ENCODE data around the gene SLC19A1.

SLC19A1 gene

DNA sequence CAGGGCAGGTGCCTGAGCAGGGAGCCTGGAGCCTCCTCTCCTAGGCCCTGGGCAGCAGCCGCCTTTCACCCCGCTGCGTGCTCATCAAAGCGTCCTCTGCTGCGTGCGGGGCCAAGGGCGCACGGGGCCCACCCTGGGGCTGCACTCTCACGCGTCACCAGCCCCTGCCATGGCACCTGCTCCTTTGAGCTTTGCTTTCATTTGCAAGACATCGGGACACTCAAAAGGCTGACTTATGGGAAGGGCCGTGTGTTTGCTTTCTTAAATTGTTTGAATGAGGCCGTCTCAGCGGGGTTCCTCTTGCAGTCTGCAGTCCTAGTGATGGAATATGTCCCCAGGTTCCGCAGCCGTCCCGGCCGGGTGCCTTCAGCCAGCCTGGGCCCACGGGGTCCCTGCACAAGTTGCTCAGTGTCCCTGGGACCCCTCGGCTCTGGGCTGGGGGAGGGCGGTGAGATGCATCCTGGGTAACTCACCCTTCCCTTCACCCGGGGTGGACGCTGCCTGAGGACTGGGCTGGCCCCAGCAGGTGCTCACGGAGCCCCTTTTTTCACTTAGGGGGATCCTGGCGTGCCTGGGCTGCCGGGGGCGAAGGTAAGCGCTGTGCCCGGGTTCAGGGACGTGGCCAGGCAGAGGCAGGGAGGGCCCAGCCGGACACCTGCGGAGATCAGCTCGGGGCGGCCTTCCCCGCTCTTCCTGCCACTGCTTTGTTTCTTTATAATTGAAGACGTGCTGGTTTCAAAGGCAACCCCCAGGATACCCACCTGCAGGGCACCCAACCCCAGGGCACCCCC is 53.1 kb downstream of the SLC19A1 start:
- no peak for DNase-seq

DNA sequence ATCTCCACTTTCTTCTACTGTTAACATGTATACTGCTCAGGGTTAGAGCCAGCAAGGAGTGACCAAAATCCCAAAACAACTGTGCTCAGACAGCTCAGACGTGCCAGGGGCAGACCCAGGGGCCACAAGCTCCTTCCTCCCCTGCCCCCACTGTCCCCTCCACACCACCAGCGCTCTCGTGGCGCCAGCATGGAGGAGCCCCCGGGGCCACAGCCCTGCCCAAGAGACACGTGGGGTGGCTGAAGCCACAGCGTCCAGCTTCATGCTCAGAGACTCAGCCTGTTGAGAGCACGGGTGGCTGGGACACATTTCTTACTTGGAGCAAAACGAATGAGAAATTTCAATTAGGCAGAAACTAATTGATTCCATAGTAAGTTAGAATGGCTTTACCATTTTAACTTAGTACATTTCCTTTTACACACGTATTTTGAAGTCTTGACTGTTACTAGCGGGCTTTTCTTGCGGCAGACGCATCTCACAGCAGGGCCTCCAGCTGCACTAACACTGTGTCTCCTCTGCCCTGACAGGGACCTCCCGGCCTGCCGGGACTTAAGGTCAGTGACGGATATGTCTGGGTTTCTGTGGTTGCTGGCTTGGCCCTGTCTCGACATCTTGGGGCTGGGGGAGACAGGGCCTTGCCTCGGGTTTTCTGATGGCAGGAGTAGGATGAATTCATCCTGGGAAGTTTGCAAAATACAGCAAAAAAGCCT is 54.2 kb downstream of the SLC19A1 start:
- DNase-seq: no peak

DNA sequence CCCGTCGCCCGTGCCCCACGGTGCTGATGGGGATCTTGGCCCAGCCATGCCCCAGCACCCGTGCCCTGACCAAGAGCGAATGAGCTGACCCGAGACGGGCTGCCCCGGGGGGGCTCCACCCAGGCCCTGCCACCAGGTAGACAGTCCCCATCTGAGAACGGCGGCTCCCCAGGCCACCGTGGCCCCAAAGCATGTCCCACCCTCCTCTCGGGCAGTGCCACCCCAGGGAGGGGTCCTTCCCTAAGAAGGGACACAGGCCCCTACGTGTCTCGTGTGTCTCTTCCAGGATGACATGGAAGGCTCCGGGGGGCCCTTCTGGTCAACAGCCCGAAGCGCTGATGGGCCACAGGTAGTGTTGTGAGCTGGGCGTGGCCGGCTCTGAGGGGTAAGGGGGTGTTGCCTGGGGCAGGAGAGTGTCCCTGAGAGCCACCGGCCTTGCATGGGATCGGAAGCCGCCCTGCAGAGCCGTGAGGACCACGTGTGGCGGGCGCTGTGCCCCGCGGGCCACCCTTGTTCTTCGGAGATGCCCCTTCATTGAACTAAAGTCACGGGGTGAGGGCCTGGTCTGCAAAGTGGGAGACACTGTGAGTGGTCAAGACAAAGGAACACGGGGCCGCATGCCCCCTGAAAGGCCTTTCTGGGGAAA is 55.0 kb downstream of the SLC19A1 start:
- DNase-seq: no peak

DNA sequence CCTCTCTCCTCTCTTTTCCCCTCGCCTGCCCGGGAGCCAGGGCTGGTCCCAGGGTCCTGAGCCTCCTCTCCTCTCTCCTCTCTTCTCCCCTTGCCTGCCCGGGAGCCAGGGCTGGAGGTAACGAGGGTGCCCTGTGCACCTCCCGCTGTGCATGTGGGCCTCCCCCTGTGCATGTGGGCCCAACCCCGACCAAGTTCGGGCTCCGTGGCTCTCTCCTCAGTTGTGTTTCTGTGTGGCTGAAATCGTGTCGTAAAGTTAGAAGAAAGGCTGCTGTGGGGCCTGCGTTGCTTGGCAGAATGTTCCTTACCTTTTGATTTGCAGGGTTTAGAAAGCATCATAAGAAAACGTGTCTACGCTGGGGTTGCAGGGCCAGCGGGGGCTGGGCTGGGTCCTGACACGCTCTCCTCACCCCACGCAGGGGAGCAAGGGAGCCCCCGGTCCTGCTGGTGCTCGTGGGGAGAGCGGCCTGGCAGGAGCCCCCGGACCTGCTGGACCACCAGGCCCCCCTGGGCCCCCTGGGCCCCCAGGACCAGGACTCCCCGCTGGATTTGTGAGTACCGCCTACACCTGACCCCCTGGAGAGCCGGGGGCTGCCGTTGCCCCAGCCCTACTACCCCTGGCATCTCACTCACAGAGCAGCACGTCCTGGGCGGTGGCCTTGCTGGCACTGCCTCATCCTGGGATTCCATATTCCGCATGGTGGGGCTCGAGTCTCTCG is 55.6 kb downstream of the SLC19A1 start:
- no peak for DNase-seq

DNA sequence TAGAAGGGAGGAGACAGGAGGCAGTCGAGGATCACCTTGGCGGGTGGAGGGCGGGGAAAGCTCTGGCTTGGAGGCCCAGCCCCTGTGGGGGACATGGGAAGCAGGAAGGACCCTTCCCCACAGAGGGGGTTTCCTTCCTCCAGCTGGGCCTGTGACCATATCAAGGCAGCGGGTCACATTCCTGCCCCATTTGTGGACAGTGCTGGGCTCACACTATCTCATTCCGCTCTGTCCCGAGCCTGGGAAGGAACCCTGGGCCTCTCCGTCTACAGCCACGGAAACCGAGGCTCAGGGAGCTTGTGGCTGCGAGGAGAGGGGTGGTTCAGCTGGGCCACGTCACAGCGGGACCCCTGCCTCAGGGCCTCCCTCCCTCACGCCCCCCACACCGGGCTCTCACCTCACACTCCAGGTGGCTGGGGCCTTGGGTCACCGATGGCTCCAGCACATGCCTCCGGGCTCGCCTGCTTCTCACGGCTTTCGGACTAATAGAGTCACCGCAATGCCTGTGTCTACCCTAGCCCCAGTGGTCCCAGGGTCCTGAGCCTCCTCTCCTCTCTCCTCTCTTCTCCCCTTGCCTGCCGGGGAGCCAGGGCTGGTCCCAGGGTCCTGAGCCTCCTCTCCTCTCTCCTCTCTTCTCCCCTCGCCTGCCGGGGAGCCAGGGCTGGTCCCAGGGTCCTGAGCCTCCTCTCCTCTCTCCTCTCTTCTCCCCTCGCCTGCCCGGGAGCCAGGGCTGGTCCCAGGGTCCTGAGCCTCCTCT is 56.4 kb downstream of the SLC19A1 start:
- no peak for DNase-seq

DNA sequence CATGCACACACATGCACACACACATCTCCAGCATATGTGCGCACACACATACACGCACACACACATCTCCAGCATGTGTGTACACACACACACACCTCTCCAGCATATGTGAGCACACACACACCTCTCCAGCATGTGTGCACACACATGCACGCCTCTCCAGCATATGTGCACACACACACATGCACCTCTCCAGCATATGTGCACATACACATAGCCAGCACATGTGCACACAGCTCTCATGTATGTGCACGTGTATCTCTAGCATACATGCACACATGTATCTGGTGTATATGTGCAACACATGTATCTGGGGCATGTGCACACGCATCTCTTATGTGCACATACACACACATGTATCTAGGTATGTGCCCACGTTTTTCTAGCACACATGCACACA is 57.9 kb downstream of the SLC19A1 start:
- DNase-seq: no peak

DNA sequence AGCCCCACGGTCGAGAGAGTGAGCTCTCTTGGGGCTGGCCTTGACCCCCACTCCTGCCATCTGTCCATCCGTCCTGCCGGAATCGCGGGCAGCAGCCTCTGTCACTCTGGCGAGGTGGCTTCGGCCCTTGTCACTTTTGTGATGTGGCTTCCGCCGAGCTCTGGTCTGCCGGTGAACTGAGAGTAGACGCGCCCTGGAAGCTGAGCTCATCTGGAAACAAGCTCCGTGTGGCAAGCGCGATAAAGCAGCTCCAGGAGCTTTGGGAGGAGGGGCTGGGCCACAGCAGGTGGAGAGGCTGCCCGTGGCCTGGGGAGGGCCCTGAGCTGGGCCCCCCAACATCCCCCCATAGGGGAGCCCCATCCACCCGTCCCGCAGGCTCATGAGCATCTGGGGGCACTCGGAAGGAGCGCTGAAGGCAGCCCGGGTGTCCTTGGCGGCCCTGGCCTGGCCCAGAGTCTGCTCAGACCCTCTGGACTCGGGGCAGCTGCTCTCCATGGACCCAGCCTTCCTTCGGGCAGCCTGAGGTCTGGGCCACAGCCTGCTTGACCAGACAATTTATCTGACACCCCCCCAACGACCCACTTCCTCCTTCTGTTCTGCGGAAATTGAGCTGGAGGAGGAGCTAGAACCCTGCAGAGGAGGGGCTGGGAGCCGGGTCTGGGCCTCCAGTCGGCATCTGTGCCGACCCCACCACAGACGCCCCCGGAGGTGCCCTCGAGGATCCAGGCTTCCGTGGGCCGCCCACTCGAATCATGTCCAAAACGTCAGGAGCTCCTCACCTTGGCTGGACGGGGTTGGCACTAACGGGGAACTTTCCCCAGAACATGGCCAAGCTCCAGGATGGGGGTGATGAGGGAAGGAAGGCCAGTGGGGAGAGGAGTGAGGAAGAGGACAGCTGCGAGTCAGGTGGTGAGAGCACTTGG is 59.1 kb downstream of the SLC19A1 start:
- no peak for DNase-seq

DNA sequence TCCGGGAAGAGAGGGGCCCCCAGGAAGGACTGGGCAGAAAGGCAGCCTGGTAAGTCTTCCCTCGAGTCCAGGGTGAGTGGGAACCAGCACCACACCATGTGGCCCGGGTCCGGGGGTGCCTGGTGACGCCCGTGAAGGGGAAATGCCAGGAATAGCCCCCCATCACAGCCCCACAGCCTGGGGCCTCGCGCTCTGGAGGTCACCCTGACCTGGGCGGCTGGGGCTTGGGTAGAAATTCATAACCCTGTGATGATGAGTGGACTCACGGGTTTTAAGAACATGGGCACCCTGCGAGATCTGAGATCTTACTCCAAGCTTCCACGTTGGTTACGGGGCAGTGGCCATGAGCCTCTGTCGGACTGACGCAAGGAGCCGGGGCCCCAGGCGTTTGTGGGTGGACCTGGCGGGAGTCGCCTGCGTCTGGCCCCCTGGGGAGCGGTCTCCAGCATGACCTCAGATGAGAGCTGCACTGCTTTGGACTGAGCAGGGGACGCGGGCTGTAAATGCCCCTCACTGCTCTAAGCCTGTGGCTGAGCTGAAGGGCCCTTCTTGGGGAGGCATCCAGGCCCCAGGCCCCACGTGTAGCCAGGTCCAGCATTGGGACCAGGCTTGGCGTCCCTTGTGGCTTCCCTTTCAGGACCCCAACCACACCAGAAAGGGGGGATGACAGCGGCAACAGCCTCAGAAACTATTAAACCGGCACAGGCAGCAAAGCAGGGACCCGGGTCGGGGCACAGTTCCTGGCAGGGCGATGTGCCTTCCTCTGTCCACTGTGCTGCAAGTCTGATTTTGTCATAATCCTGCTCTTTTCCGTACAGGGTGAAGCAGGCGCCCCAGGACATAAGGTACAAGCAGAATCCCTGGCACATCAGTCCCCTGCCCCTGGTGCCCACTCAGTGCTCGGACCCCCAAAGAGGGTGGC is 60.0 kb downstream of the SLC19A1 start:
- no peak for DNase-seq

DNA sequence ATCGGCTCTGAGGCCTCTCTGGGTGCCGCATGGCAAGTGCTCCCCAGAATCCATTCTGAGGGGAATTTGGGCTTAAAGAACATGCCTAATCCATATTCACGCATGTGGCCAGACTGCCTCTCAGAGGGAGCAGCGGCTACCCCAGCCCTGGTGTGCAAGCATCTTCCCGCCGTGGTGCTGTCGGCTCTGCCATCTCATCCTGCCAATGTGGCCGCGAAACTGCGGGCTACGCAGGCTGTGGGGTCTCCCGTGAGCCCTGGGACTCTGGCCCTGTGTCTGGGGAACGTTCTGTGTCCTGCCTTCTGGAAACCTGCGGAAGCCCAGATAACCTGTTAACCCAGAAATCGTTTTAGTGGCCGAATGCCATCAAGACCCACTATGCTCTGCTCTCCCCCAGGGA is 60.7 kb downstream of the SLC19A1 start:
- DNase-seq: no peak

DNA sequence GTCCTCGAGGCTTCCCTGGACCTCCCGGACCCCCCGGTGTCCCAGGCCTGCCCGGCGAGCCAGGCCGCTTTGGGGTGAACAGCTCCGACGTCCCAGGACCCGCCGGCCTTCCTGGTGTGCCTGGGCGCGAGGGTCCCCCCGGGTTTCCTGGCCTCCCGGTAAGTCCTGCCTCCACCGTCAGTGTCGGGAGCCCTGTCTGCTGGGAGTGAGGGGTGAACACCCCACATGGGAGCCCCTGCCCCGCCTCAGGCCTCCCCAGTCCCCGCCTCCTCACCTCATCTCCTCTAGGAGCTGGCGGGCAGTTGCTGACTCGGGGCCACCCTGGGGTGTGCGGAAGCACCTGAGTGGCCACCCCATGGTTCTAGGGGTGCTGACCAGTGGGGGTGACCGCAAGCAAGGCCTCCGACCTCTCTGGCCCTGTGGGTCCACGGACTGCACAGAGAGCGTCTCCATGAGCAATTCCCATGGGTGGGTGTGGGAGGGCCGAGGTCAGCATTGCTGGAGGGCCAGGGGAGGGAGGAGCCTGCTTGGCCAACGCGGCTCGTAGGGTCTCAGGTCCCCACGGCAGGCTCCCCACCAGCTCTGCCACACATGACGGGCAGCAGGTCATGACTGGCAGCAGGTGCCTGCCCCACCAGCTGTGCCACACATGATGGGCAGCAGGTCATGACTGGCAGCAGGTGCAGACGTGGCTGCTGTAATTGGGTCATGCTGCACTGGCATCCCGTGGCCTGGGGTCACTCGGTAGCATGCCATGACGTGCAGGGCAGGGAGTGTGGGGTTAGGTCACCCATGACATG is 61.3 kb downstream of the SLC19A1 start:
- no peak for DNase-seq

DNA sequence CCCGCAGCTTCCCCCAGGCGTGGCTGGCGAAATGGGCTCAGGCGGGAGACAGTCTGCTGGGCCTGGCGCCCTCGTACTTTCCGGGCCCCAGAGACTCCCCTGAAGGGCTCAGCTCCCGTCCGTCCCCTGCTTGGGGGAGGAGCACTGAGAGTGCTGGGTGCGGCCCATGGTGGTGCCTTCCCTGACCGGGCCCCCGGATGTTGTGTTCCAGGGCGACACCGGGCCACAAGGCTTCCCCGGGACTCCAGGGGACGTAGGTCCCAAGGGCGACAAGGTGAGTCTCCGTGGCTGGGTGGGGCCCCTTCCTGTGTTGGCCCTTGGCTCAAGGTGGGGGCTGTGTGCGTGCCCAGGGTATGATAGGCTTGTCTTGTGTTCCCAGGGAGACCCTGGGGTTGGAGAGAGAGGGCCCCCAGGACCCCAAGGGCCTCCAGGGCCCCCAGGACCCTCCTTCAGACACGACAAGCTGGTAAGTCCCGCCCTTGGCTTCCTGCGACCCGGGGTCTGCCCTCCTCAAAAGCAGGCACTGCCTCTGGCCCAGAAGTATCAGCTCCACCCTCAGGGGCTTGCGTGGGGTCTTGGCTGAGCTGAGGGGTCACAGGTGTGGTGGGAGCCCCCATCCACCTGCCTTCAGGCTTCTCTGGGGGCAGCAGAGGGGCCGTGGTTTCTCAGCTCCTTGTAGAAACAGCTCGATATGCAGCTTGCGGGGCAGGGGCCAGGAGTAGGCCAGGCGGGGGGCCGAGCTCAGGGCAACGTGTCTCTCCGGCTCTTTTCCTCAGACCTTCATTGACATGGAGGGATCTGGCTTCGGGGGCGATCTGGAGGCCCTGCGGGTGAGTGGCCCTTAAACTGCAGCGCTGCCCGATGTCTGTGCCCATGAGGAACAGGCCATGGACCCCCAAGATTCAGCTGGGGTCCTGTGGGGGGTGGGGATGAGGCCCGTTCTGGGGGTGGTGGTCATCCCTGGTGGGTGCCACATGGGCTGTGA is 62.3 kb downstream of the SLC19A1 start:
- DNase-seq: no peak

DNA sequence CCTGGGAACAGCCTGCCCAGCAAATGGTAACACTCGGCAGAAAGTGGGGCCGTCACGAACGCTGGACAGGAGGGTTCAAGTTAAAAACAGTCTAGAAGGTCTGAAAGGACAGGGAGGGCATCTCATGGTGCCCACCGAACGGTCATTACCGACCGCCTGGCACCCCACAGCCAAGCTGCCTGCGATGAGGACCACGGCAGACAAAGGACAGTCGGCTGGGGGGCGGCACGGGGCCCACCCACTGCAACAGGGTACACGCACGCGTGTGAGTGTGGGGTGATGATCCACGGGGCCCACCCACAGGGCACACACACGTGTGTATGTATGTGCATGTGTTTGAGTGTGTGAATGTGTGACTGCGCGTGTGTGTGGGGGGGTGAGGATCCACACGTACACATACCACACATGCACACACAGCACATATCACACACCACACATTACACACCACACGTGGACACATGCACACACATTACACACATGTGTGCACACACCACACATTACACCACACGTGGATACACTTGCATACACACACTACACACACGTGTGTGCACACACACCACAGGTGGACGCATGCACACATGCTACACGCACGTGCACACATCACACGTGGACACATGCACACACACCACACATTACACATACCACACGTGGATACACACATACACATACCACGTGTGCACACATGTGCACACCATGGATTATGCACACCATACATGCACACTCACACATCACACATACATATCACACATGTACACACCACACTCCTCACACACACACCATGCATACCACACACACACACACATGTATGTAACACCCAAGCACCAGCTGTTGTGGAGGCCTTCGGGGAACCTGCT is 63.2 kb downstream of the SLC19A1 start:
- no peak for DNase-seq

DNA sequence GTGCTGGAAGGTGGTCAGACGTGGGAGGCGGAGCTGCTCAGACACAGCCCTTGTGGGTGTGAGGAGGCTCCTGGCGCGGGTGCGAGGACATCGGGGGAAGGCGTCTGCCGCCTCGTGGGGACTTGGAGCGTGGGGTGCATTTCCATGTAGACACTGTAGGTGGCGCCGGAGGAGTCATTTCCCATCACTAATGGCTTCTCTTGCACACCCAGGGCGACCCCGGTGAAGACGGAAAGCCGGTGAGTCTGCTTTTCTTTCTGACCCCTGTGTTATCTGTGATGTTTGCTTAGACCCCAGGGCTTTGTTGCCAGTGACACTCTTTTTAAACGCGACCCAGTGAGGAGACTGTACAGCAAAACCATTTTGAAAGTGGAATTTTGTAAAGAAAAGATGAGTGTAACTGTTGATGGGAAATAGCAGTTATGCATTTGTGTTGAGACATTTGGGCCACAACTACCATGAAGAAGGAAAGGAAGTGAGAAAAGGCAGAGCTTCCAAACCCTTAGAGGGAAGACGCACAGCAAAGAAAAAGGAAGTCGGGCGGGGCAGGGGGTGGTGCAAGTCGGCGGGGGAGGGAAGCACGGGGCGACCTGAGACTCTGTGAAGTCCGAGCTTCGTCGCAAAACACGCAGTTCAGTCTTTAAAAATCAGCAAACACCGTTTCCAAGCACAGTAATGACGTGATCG is 64.0 kb downstream of the SLC19A1 start:
- peak; percentile 68 for DNase-seq

DNA sequence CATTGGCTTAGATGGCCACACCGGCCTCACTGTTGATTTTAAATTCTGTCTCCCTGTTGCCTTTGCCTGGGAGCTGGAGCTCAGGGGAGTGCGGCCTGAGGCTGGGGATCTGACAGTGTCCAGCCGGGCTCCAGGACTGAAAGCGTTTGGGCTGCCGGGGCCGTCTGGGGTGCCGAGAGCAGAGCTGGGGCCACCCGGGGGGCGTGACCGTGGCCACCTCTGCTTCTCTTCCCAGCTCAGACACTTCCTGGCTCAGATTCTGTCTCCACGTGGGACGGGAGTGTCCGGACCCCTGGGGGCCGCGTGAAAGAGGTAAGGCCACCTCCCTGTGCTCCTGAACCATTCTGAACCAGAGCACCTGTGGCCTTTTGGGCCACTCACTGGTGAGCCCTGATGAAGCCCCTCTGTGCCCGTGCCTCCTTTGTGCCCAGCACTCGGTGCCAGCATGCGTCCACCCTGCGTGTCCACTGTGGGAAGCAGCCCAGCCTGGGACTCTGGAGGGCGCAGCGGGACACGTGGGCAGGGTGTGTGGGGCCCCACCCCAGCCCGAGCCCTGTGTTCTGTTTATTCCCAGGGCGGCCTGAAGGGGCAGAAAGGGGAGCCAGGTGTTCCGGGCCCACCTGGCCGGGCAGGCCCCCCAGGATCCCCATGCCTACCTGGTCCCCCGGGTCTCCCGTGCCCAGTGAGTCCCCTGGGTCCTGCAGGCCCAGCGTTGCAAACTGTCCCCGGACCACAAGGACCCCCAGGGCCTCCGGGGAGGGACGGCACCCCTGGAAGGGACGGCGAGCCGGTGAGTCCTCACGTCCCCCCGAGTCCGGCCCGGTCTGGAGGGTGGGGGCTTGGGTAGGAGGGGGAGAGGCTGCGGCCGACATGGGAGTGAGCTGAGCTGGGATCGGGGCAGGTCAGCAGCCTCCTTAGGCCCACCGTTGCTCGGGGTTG is 64.8 kb downstream of the SLC19A1 start:
- no peak for DNase-seq

DNA sequence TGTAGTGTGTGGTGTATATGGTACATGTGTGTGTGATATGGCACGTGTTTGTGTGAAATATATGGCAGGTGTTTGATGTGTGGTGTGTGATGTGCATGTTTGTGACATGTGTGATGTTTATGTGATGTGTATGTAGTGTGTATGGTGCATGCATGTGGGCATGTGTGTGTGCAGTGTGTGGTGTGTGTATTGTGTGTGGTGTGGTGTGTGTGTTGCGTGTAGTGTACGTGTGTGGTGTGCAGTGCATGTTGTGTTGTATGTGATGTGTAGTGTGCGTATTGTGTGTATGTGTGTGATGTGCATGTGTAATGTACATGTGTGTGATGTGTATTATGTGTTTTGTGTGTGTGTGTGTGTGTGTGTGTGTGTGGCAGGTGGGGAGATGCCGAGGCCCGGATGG is 65.7 kb downstream of the SLC19A1 start:
- no peak for DNase-seq

Measured in midbrain (tissue), 1 donor.